ENCODE measurements around the gene RNASE2.

DNA sequence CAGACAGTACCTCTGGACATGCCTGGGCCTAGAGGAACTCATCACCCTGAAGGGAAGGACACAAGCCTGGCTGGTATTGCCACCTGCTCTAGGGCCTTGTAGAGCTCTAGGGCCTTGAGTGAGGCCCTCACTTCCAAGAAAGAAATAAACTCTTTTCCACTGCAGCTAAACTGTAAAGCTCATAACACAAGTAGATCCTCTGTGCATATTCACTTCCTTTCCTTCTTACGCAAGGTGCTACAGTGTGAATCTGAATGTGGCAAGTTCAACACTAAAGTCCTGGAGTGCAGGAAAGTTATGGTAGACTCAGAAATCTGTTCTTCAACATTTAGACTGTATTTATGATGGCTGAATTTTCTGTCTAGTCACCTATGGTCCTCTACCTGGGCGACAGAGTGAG is 49.6 kb upstream of the RNASE2 start:
- TF ChIP-seq, protein P1, sequence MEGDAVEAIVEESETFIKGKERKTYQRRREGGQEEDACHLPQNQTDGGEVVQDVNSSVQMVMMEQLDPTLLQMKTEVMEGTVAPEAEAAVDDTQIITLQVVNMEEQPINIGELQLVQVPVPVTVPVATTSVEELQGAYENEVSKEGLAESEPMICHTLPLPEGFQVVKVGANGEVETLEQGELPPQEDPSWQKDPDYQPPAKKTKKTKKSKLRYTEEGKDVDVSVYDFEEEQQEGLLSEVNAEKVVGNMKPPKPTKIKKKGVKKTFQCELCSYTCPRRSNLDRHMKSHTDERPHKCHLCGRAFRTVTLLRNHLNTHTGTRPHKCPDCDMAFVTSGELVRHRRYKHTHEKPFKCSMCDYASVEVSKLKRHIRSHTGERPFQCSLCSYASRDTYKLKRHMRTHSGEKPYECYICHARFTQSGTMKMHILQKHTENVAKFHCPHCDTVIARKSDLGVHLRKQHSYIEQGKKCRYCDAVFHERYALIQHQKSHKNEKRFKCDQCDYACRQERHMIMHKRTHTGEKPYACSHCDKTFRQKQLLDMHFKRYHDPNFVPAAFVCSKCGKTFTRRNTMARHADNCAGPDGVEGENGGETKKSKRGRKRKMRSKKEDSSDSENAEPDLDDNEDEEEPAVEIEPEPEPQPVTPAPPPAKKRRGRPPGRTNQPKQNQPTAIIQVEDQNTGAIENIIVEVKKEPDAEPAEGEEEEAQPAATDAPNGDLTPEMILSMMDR (IDR thresholded peaks at IDR 0.05; ENCODE audit: extremely low read depth in 1 of 2, insufficient read depth in 1 of 2, low read depth in 1 of 2, low read length in 2 of 2), result no peak
- no peak for TF ChIP-seq EZH2 (IDR thresholded peaks at IDR 0.05; ENCODE audit: borderline replicate concordance, low read depth, low read length, severe bottlenecking)
- TF ChIP-seq JUN (IDR thresholded peaks at IDR 0.05; ENCODE audit: borderline replicate concordance, insufficient read depth, insufficient read length, low read depth), result no peak
- no peak for TF ChIP-seq POLR2A (IDR thresholded peaks at IDR 0.05; ENCODE audit: low read depth, low read length)
- TF ChIP-seq POLR2AphosphoS5 (IDR thresholded peaks at IDR 0.05; ENCODE audit: insufficient read depth, low read depth, low read length), result no peak
- no peak for TF ChIP-seq GATA2 (IDR thresholded peaks at IDR 0.05; ENCODE audit: insufficient read depth, insufficient read length, low read depth, low read length)
- TF ChIP-seq, protein P2, sequence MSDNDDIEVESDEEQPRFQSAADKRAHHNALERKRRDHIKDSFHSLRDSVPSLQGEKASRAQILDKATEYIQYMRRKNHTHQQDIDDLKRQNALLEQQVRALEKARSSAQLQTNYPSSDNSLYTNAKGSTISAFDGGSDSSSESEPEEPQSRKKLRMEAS (IDR thresholded peaks at IDR 0.05; ENCODE audit: insufficient read depth, insufficient read length), result no peak
- TF ChIP-seq MYC (IDR thresholded peaks at IDR 0.05; ENCODE audit: low read depth, low read length), result no peak
